Calu3 (cell line): ENCODE results near the gene TSLP. TPM values are rescaled to one million over a fixed set of nuclear protein-coding genes. Genes with fewer than 3 reads are reported as not detected.

Experiments used
- BruUV-seq: library from RNA; stranded (reverse); fragments of 400-500 nt; replicated peaks from 2 replicates; lab custom pipeline; 2021; lab: Mats Ljungman, UMichigan
- CTCF ChIA-PET: fragments of 300-600 bp; sonication (Branson Sonifier 250); formaldehyde crosslinking; loops from one replicate; lab custom pipeline; 2022; ENCODE audit warnings: antibody characterized with exemption; lab: Charles Lee
- DNase-seq: peaks from one replicate; pipeline ENCODE4 v3.0.0; 2022
- H3K27ac Mint-ChIP-seq: one replicate; pipeline ENCODE4 v1.8.0; 2022; ENCODE audit warnings: mixed read lengths; ENCODE audit not compliant: unreplicated experiment
- H3K27me3 Mint-ChIP-seq: one replicate; pipeline ENCODE4 v1.8.0; 2022; ENCODE audit warnings: mixed read lengths; ENCODE audit not compliant: unreplicated experiment
- H3K36me3 Mint-ChIP-seq: one replicate; pipeline ENCODE4 v1.8.0; 2022; ENCODE audit warnings: mild to moderate bottlenecking, moderate library complexity, mixed read lengths; ENCODE audit not compliant: insufficient read depth, unreplicated experiment
- H3K4me1 Mint-ChIP-seq: one replicate; pipeline ENCODE4 v1.8.0; 2022; ENCODE audit warnings: mild to moderate bottlenecking, low read depth, mixed read lengths; ENCODE audit not compliant: unreplicated experiment
- H3K4me3 Mint-ChIP-seq: one replicate; pipeline ENCODE4 v1.8.0; 2022; ENCODE audit warnings: mild to moderate bottlenecking, low read depth, moderate library complexity, mixed read lengths; ENCODE audit not compliant: unreplicated experiment
- H3K9me3 Mint-ChIP-seq: one replicate; pipeline ENCODE4 v1.8.0; 2022; ENCODE audit warnings: low read depth, mixed read lengths; ENCODE audit not compliant: unreplicated experiment
- CTCF ChIP-seq: fragments of 200-600 bp; IDR thresholded peaks from one replicate; pipeline ENCODE4 v1.8.0; 2022; ENCODE audit warnings: antibody characterized with exemption; ENCODE audit not compliant: unreplicated experiment
- intact Hi-C: fragments of 100-400 bp; cut with micrococcal nuclease; formaldehyde crosslinking; loops from one replicate; pipeline ENCODE4 v1.10.0; 2022; ENCODE audit not compliant: unreplicated experiment
- total RNA-seq: library from RNA; stranded (reverse); gene quantifications from 2 replicates; pipeline ENCODE4 v1.2.3, GENCODE V29; 2022

TSLP gene
- total RNA-seq, 1 experiment from 2014 or later, result not detected

- no TSS peak for BruUV-seq
- no peak overlapping the region for H3K4me3 Mint-ChIP-seq
- no peaks in the 10 kb centered on the region for H3K27me3 Mint-ChIP-seq
- no peaks in the 10 kb centered on the region for H3K4me1 Mint-ChIP-seq
- peaks cover 29% of the 10 kb centered on the region for H3K36me3 Mint-ChIP-seq
- CTCF ChIA-PET, result no interaction called here
- intact Hi-C loops, result no loop called here
- no peak for TF ChIP-seq CTCF
- no peak for DNase-seq
- no peak overlapping the region for H3K27ac Mint-ChIP-seq
- no peaks in the 10 kb centered on the region for H3K9me3 Mint-ChIP-seq
Measured at GRCh38 chr5:111117136-111117535, 45.6 kb downstream of the TSLP start.

DNA sequence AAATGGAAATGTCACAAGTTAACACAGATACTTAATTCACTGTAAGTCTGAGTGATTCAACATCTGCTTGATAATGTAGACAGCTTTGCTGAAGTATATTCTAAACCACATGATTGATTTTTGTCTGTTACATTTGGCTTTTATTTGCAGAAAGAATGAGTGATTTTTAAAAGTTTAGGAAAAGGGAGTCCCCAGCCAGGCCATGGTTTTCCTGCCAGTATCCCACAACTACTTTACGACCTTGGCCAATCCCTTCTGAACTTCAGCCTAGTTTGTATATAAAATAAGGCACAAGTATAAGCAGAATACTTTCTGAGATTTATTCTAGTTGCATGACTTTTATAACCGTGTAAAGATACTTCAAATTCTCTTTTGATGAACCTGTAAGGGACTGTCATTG is 47.7 kb downstream of the TSLP start:
- CTCF ChIA-PET, result no interaction called here
- no peaks in the 10 kb centered on the region for H3K4me1 Mint-ChIP-seq
- no peak overlapping the region for H3K27ac Mint-ChIP-seq
- no peaks in the 10 kb centered on the region for H3K9me3 Mint-ChIP-seq
- peaks cover 27% of the 10 kb centered on the region for H3K36me3 Mint-ChIP-seq
- no peak for DNase-seq
- no peak overlapping the region for H3K4me3 Mint-ChIP-seq
- no TSS peak for BruUV-seq
- no peak for TF ChIP-seq CTCF
- H3K27me3 Mint-ChIP-seq, result no peaks in the 10 kb centered on the region
- intact Hi-C loops, result no loop called here

DNA sequence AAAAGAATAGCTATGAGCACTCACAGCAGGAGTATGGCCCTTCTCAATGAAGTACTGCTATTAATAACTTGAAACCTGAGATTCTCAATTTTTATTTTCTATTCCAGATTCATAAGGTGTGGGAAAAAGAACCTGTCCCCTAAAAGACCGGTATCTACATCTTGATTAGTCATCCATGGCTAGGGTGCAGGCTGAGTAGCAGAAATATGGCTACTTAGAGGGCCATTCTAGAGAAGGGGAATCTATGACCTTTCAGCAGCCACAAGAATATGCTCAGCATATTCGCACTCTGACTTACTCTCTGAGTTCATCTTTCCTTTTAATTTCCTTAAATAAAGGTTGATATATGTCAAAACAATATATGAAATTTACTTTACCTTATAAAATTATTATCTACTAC is 48.3 kb downstream of the TSLP start:
- intact Hi-C loops, result no loop called here
- peaks cover 27% of the 10 kb centered on the region for H3K36me3 Mint-ChIP-seq
- CTCF ChIA-PET, result no interaction called here
- H3K4me1 Mint-ChIP-seq, result no peaks in the 10 kb centered on the region
- no peaks in the 10 kb centered on the region for H3K27me3 Mint-ChIP-seq
- no TSS peak for BruUV-seq
- H3K4me3 Mint-ChIP-seq, result no peak overlapping the region
- H3K27ac Mint-ChIP-seq, result no peak overlapping the region
- H3K9me3 Mint-ChIP-seq, result no peaks in the 10 kb centered on the region
- no peak for DNase-seq
- no peak for TF ChIP-seq CTCF

DNA sequence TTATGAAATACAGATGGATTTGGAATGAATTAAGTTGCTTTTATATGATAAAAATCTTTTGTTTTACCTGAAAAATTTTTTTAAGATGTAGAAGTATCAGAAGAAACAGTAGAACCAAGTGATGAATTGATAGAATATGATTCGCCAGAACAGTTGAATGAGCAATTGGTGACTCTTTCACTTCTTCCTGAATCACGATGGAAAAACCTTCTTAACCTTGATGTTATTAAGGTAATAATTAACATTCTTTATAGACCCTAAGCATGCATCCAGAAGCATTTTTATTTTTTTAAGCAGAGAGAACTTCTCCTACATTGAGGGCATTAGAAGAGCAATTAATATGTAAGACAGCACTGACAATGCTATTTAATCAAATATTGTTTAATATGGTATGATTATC is 49.4 kb downstream of the TSLP start:
- no peak for DNase-seq
- BruUV-seq, result no TSS peak
- no peak for TF ChIP-seq CTCF
- Mint-ChIP-seq H3K4me3 (no peak overlapping the region), H3K9me3 (no peaks in the 10 kb centered on the region), H3K36me3 (peaks cover 29% of the 10 kb centered on the region), H3K4me1 (no peaks in the 10 kb centered on the region), H3K27me3 (no peaks in the 10 kb centered on the region), H3K27ac (no peak overlapping the region)
- CTCF ChIA-PET, result no interaction called here
- intact Hi-C loops, result no loop called here
